ENCODE results near the gene DNTTIP2.
"Not testable (repeated sequence)": the region's sequence is repeated elsewhere in the genome, so short reads cannot be mapped to it uniquely, and the experiment has no call there.

Gene DNTTIP2

GRCh38 chr1:93840956-93841482, 38.0 kb downstream of the DNTTIP2 start:
- DNase-seq: no peak

- no peak for DNase-seq
These were observed 39.3 kb downstream of the DNTTIP2 start for GRCh38 chr1:93839753-93840152.

DNA sequence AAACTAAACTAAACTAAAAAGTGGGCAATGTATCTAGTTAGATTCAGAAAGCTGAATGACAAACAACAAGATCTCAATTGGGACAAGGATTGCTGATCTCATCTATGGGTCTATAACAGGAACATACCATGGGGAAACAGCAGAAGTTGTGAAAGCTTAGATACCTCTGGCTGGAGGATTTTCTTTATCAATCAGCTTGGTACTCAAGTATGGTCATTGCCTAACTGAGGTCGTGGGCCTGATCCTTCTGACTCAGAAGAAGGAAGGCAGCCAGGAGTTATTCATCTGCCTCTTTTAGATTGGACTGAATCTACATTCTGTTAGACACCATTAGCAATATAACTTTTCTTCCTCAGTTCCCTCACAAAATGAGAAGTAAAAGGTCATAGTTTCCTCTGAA, 39.7 kb downstream of the DNTTIP2 start:
- DNase-seq: no peak

DNA sequence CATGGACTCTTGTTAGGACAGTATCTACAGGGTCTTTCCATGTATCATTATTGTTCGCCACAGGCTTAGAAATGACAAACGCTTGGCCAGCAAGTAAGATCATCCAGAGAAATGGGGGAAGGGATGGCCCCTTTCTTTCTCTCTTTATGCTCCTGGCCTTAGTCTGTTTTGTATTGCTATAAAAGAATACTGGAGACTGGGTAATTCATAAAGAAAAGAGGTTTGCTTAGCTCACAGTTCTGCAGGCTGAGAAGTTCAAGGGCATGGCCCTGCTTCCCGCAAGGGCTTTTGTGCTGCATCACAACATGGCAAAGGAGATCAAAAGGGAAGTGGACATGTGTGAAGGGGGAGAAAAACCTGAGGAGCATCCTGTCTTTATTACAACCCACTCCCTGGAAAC, 41.0 kb downstream of the DNTTIP2 start:
- no peak for DNase-seq

DNA sequence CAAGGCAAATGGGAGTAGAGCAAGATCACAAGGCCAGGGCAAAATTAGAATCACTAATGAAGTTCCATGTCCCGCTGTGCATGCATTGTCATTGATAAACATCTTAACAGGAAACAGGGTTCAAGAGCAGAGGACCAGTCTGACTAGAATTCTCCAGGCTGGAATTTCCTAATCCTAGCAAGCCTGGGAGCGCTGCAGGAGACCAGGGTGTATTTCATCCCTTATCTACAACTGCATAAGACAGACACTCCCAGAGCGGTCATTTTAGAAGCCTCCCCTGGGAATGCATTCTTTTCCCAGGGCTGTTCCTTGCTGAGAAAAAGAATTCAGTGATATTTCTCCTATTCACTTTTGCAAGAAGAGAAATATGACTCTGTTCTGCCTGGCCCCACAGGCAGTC, 45.7 kb downstream of the DNTTIP2 start:
- DNase-seq: not testable (repeated sequence)

DNA sequence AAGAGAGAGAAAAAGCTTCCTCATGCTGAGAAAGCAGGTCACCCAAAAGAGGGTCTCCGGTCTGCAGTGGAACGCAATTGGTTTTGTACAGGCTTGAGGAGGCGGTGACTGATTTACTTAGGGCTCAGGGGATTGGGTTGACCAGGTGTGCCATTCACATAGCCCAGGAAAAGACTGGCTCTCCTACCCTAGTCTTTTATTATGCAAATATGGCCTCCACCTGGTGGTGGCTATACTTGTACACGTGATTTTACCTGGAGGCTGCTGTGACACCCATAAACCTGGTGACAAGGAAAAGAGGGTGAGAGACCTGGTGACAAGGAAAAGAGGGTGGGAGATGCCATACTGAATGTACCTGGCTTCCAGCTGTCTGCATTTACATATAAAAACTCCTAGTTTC, 49.9 kb downstream of the DNTTIP2 start:
- DNase-seq: no peak

GRCh38 chr1:93828367-93828755, 50.6 kb downstream of the DNTTIP2 start:
- no peak for DNase-seq

GRCh38 chr1:93827633-93828366, 51.2 kb downstream of the DNTTIP2 start:
- DNase-seq: no peak

- no peak for DNase-seq
These were observed 51.9 kb downstream of the DNTTIP2 start for GRCh38 chr1:93827128-93827527.

DNA sequence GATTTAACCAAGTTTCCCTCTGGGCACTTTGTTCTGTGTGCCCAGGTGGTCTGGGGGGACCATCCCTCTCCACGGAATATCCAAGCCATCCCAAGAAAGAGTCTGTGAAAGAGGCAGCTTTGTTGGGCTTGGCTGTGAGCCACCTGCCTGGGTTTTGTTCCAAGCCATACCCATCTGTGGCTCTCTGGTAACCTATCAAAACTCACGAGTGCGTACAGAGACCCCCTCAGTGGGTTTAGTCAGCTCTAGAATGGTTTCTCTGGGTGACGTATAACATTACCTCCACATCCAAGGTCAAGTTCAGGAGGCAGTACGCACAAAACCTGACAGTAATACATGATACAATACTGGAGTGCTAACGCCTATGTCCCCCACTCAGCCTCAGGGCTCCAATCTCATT, 54.2 kb downstream of the DNTTIP2 start:
- DNase-seq: no peak

- no peak for DNase-seq
These were observed 56.1 kb downstream of the DNTTIP2 start for GRCh38 chr1:93822730-93823425.

DNA sequence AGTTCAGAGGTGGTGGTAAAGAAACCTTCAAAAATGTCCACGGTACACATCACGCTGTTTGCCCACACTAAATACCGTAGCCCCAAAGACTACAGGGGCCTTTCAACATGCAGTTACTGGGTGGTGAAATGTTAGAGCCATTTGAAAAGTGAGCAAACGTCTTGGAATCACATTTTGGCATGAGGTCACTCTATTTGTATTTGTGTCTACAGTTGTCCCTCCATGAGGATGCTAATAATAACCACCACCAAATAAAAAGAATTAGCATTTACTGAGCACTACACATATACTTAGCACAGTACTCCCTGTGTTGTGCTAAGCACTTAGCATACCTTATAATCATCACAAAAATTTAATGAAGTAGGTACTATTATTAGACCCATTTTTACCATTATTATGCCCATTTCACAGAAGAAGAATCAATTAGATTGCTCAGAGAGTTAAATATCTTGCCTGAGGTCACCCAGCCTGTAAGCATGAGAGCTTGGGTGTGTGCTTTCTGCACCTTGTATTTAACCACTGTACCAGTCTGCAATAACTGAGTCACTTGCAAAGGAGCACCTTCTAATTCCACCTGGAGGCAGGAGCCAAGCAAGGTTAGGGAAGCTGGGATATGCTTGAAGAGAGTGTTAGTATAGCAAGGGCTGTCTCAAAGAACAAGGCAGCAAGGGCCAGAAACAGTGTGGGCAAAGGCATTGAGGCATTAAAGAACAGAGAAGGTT, 57.4 kb downstream of the DNTTIP2 start:
- DNase-seq: no peak

DNA sequence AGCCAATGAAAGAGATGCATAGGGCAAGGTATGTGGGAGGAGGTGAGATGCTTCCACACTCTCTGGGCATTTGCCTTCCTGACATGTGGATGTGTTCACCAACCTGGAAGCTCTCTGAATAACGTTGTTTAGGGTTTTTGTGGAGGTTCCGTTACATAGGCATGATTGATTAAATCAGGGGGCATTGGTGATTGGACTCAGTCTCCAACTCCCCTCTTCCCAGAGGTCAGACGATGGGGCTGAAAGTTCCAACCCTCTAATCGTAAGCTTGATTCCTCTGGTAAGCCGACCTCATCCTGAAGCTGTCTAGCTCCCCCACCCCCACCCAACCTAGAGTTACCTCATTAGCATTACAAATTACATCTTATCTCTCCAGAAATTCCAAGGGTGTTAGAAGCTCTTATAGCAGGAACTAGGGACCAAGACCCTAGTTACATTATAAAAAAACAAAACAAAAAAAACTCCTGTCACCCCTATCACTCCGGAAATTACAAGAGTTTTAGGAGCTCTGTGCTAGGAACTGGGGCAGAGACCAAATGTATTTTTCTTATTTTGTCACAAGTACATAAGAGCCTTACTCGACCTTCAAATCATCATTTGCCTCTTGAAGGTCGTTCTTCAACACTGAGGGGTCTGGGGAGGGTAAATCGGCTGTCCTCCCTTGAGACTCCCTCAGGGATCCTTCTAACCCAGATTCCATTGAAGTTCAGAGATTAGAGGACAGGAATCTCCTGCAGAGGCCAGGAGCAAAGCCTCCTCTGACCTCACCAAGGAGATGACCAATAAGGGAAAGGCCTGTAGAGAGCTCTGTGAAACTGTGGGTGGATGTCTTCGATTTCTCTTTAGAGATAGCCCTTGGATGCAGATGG, 58.2 kb downstream of the DNTTIP2 start:
- DNase-seq: no peak

DNA sequence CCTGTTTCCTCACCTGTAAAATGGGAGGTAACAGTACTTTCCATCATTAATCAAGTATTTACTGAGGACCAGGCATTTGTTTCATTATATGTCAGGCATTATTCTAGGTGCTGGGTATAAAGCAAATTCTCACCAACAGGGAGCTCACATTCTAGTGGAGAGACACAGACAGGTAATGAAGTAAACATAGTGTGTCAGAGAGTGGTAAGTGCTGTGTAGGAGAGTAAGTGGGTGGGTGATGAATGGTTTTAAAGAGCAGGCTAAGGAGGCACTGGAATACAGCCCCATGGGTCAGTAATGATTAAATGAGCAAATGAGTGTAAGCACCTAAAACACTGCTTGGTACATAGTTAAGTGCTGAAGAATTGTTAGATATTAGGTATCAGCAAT, 60.4 kb downstream of the DNTTIP2 start:
- DNase-seq: no peak

- DNase-seq: no peak
These were observed 61.0 kb downstream of the DNTTIP2 start for GRCh38 chr1:93817819-93818569.

DNA sequence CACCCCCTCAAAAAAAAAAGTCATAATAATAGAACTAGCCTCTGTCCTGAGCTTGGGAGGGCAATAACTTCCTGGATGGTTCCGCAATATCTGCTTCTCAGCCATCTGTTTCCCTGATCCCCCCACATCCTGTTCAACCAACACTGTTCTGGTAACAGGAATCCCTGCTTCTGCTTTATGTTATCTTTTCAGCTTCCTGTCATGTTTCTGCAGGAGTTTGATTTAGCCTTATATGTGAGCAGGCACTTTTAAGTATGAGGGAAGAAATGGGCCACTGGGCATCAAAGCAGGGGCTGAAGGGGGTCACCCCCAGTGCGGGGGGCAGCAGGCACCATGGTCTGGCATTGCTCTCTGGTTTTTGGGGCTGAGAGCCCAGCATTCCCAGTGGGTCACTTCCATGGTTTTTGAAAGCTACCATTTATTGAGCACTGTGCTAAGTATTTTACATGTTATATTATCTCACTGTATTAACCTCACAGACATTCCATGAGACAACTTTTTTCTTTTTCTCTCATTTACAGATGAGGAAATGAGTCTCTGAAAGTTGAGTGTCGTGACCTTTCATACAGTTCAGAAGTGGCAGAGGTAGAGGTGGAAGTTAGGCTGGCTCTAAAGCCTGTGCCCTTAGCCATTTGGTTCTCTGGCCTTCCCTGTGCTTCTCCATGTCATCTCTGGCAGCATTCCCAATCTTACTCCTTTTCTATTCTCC, 61.9 kb downstream of the DNTTIP2 start:
- DNase-seq: no peak

All from SHP77 (cell line).